GM23248 (cell line): Measurements from ENCODE around the gene ZFX. TPM values are rescaled to one million over a fixed set of nuclear protein-coding genes. Genes with fewer than 3 reads are reported as not detected.

Source experiments
- DNase-seq: peaks from one replicate; pipeline ENCODE4 v3.0.0-alpha.2; 2015
- H2AFZ ChIP-seq: fragments of 200-600 bp; sonication (generic); 2 replicates; pipeline ENCODE4 v1.6.1; 2016; ENCODE audit warnings: antibody characterized with exemption
- H3F3A ChIP-seq: fragments of 200-600 bp; sonication (generic); 2 replicates; pipeline ENCODE4 v1.6.1; 2016; ENCODE audit warnings: mild to moderate bottlenecking, antibody characterized with exemption, mixed run types; ENCODE audit not compliant: insufficient read depth
- H3K27ac ChIP-seq: fragments of 200-600 bp; sonication (generic); 2 replicates; pipeline ENCODE4 v1.5.1; 2016; ENCODE audit warnings: mild to moderate bottlenecking
- H3K27me3 ChIP-seq: fragments of 200-600 bp; sonication (generic); replicated peaks from 2 replicates; pipeline ENCODE4 v1.6.1; 2016; ENCODE audit warnings: mild to moderate bottlenecking; ENCODE audit not compliant: insufficient read depth
- H3K36me3 ChIP-seq: fragments of 200-600 bp; sonication (generic); 2 replicates; pipeline ENCODE4 v1.6.1; 2016; ENCODE audit warnings: low read depth, mild to moderate bottlenecking
- H3K4me1 ChIP-seq: fragments of 200-600 bp; sonication (generic); 2 replicates; pipeline ENCODE4 v1.6.1; 2016; ENCODE audit warnings: mild to moderate bottlenecking; ENCODE audit not compliant: insufficient read depth
- H3K4me2 ChIP-seq: fragments of 200-600 bp; sonication (generic); one replicate; pipeline ENCODE4 v1.6.1; 2016; ENCODE audit warnings: mild to moderate bottlenecking; ENCODE audit not compliant: unreplicated experiment
- H3K4me3 ChIP-seq: fragments of 200-600 bp; sonication (generic); 2 replicates; pipeline ENCODE4 v1.5.1; 2016; ENCODE audit warnings: mild to moderate bottlenecking
- H3K79me2 ChIP-seq: fragments of 200-600 bp; sonication (generic); 2 replicates; pipeline ENCODE4 v1.6.1; 2016; ENCODE audit warnings: mild to moderate bottlenecking; ENCODE audit not compliant: insufficient read depth
- H3K9ac ChIP-seq: fragments of 200-600 bp; sonication (generic); 2 replicates; pipeline ENCODE4 v1.6.1; 2016; ENCODE audit warnings: mild to moderate bottlenecking
- H3K9me2 ChIP-seq: fragments of 200-600 bp; sonication (generic); 2 replicates; pipeline ENCODE4 v1.6.1; 2016; ENCODE audit warnings: mixed run types, mild to moderate bottlenecking, moderate library complexity; ENCODE audit not compliant: insufficient read depth
- H3K9me3 ChIP-seq: fragments of 200-600 bp; sonication (generic); one replicate; pipeline ENCODE4 v1.6.1; 2017; ENCODE audit warnings: low read depth
- H4K20me1 ChIP-seq: fragments of 200-600 bp; sonication (generic); 2 replicates; pipeline ENCODE4 v1.6.0; 2016; ENCODE audit not compliant: insufficient read depth
- EZH2 ChIP-seq: fragments of 200-600 bp; sonication (generic); IDR thresholded peaks from 2 replicates; pipeline ENCODE4 v1.6.1; 2018; ENCODE audit warnings: antibody characterized with exemption, mild to moderate bottlenecking; ENCODE audit not compliant: insufficient read depth, poor library complexity, severe bottlenecking
- EZH2phosphoT487 ChIP-seq: fragments of 200-600 bp; sonication (generic); IDR thresholded peaks from 2 replicates; pipeline ENCODE4 v1.6.1; 2018; ENCODE audit warnings: antibody characterized with exemption, moderate library complexity, mild to moderate bottlenecking, low read depth; ENCODE audit not compliant: insufficient read depth
- WGBS, 2 experiments: methylation state at CpG; one replicate each; pipeline ENCODE4 v1.1.6; 2015 to 2017; ENCODE audit warnings: low lambda C conversion rate in 2 of 2, low coverage in 1 of 2; ENCODE audit errors: missing lambda C conversion rate in 2 of 2; 5-methylcytosine and 5-hydroxymethylcytosine counted together
- in situ Hi-C: fragments of 300-500 bp; cut with MboI; formaldehyde crosslinking; loops from 2 replicates; pipeline ENCODE4 v1.15.0; 2020
- polyA plus RNA-seq: library from polyadenylated mRNA; unstranded; fragments of >200 nt; fragmentation: Nextera tagmentation; extraction: Ambion mirVana; gene quantifications from 2 replicates; pipeline ENCODE4 v1.2.1, GENCODE V29; 2016
- total RNA-seq: library from RNA; depleted of rRNA; stranded (reverse); fragments of >200 nt; shearing (Covaris generic); gene quantifications from 2 replicates; pipeline ENCODE4 v1.2.3, GENCODE V29; 2014

Gene ZFX
- total and polyA plus RNA-seq, 2 experiments from 2014 or later = 19.6 to 24.1 TPM

DNA sequence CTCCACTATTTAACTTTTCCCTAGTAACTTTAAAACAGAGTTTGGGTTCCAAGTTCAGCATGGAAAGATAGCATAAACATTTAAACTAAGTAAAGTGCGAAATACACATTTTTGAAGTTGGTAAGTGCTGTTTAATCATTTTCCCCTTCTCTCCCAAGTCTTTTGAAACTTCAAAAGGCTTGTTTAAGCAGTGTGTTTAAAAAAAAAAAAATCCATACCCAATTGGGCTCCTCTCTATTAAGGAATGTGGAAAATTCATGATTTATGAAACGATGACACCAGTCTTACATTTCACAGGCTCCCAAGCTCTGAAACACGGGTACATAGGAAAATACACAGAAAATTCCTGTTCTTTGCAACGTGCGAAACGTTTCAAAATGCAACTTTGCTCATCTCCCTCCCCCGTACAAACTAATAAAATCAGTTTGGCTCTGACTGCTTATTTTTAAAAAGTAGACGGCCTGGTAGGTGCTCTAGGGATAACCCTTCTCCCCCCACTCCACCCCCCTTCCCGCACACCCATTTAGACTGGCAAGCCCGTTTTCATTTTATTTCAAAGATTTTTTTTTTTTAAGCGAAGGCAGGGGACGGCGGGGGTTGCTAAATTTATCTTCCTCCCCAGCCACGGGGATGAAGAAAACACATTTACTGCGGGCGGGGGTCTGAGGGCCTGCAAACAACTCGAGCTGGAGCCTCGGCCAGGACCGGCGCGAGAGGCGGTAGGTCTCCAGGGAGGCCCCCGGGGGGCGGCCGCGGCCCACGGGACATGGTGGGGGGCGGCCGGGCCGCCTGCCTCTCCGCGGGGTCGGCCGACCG lies 786 bp upstream of the ZFX start:
- Histone ChIP-seq H3K4me1 (peaks cover 57% of the 10 kb centered on the region), H3F3A (peaks cover 49% of the 10 kb centered on the region), H3K9me3 (no peaks in the 10 kb centered on the region), H3K9ac (peak overlapping the region; percentile 100), H3K27ac (peak overlapping the region; percentile 99), H3K4me2 (peak overlapping the region; percentile 70), H4K20me1 (peaks cover 7% of the 10 kb centered on the region; the same call in 1 of the 2 replicates), H3K27me3 (no peaks in the 10 kb centered on the region), H3K36me3 (no peaks in the 10 kb centered on the region), H3K9me2 (no peaks in the 10 kb centered on the region), H3K4me3 (peak overlapping the region; percentile 97), H2AFZ (peak overlapping the region; percentile 55), H3K79me2 (peaks cover 34% of the 10 kb centered on the region)
- WGBS, 2 experiments = 0 to 1% methylated on average over 12 to 16 of the region's 35 CpGs
- TF ChIP-seq EZH2 (no peak), EZH2phosphoT487 (no peak)
- in situ Hi-C loops = no loop called here
- peak; percentile 72 for DNase-seq

- in situ Hi-C loops = no loop called here
- Histone ChIP-seq H3F3A (peaks cover 48% of the 10 kb centered on the region), H3K4me3 (peak overlapping the region; percentile 97), H3K27ac (peak overlapping the region; percentile 99), H2AFZ (no peak overlapping the region), H3K27me3 (no peaks in the 10 kb centered on the region), H4K20me1 (peaks cover 7% of the 10 kb centered on the region; the same call in 1 of the 2 replicates), H3K79me2 (peaks cover 48% of the 10 kb centered on the region), H3K9me3 (no peaks in the 10 kb centered on the region), H3K9me2 (no peaks in the 10 kb centered on the region), H3K4me1 (peaks cover 69% of the 10 kb centered on the region), H3K4me2 (peak overlapping the region; percentile 97), H3K9ac (peak overlapping the region; percentile 100), H3K36me3 (no peaks in the 10 kb centered on the region)
- no peak for TF ChIP-seq EZH2phosphoT487
- no peak for TF ChIP-seq EZH2
- DNase-seq = peak; percentile 91
- WGBS, 2 experiments = 1 to 2% methylated on average over 16 to 31 of the region's 79 CpGs
Observed at GRCh38 chrX:24150051-24150790, 692 bp downstream of the ZFX start.

DNA sequence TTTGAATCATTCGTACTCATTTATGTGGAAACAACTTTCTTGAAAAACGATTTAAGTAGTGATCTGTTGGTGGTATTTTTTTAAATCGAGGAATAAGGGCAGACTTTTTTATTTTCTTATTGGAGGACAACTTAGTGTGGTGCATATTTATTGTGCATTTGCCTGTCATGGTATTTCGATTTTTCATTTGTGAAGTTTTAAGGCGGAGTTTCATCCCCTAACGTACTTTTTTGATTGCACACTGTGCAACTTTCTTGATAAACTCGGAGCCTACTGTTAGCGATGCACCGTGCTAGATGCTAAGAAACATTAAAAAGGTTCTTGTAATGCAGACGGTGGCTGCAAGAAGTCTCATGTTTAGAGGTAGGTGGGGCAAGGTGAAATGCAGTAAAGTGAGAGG lies 1.4 kb downstream of the ZFX start:
- in situ Hi-C loops = no loop called here
- Histone ChIP-seq H3K9me2 (no peaks in the 10 kb centered on the region), H3F3A (peaks cover 41% of the 10 kb centered on the region), H3K36me3 (no peaks in the 10 kb centered on the region), H3K4me2 (peak overlapping the region; percentile 97), H2AFZ (no peak overlapping the region), H3K4me3 (peak overlapping the region; percentile 97), H3K27me3 (no peaks in the 10 kb centered on the region), H3K4me1 (peaks cover 63% of the 10 kb centered on the region), H3K9me3 (no peaks in the 10 kb centered on the region), H3K27ac (peak overlapping the region; percentile 99), H3K79me2 (peaks cover 55% of the 10 kb centered on the region), H3K9ac (peak overlapping the region; percentile 100), H4K20me1 (peaks cover 7% of the 10 kb centered on the region; the same call in 1 of the 2 replicates)
- DNase-seq = no peak
- no peak for TF ChIP-seq EZH2
- no peak for TF ChIP-seq EZH2phosphoT487
- 0% methylated on average over 10 of the region's 10 CpGs for WGBS, 2 experiments

GRCh38 chrX:24151513-24151912 lies 2.0 kb downstream of the ZFX start:
- Histone ChIP-seq H2AFZ (no peak overlapping the region), H3K9ac (peak overlapping the region; percentile 100), H4K20me1 (peaks cover 7% of the 10 kb centered on the region; the same call in 1 of the 2 replicates), H3K9me3 (no peaks in the 10 kb centered on the region), H3K27ac (peak overlapping the region; percentile 99), H3K4me1 (peaks cover 57% of the 10 kb centered on the region), H3F3A (peaks cover 35% of the 10 kb centered on the region), H3K4me2 (peak overlapping the region; percentile 97), H3K27me3 (no peaks in the 10 kb centered on the region), H3K36me3 (no peaks in the 10 kb centered on the region), H3K4me3 (peak overlapping the region; percentile 97), H3K9me2 (no peaks in the 10 kb centered on the region), H3K79me2 (peaks cover 61% of the 10 kb centered on the region)
- no peak for TF ChIP-seq EZH2
- TF ChIP-seq EZH2phosphoT487 = no peak
- 9% methylated on average over 8 of the region's 8 CpGs for WGBS, 2 experiments
- DNase-seq = peak; percentile 37
- in situ Hi-C loops = no loop called here
